ENCODE measurements around the gene IGFBP4. TPM values are rescaled to one million over a fixed set of nuclear protein-coding genes. Genes with fewer than 3 reads are reported as not detected.

The IGFBP4 gene
- total RNA-seq, 1 donor from 2014 or later, result 76.2 TPM

DNA sequence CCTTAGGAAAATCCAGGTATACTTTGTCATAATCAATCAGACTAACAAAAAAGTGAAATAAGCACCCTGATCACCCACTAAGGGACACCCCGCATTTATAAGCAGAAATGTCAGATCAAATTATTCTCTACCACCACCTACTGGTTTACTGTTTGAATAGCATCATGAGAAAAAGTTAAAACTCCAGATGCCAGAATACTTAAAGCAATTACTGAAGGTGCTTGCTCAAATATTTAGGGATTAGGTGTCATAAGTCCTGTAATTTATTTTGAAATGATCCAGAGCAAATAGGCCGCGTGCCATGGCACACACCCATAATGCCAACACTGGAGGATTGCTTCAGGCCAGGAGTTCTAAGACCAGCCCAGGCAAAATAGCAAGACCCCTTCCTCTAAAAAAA lies 27.9 kb upstream of the IGFBP4 start:
- no peaks in the 10 kb centered on the region for H3K9me3 ChIP-seq (ENCODE audit: control insufficient read depth in 3 of 3, low read length in 3 of 3)
- H3K9ac ChIP-seq (ENCODE audit: low read depth in 1 of 3, low read length in 3 of 3), result no peak overlapping the region
- peaks cover 0 to 6% (median 2%) of the 10 kb centered on the region in 3 donors for H3K27me3 ChIP-seq (ENCODE audit: control insufficient read depth in 3 of 3, insufficient read depth in 3 of 3, low read length in 3 of 3)
- peaks cover 9 to 15% (median 14%) of the 10 kb centered on the region in 3 donors for H3K4me1 ChIP-seq (ENCODE audit: control insufficient read depth in 3 of 3, insufficient read depth in 3 of 3, low read length in 3 of 3)
- no peaks in the 10 kb centered on the region for H3K36me3 ChIP-seq (ENCODE audit: control insufficient read depth in 3 of 3, insufficient read depth in 3 of 3, low read length in 3 of 3)
- no peak overlapping the region for H3K27ac ChIP-seq (ENCODE audit: low read depth, low read length)
- no peak overlapping the region for H3K4me3 ChIP-seq (ENCODE audit: low read length in 3 of 3)

DNA sequence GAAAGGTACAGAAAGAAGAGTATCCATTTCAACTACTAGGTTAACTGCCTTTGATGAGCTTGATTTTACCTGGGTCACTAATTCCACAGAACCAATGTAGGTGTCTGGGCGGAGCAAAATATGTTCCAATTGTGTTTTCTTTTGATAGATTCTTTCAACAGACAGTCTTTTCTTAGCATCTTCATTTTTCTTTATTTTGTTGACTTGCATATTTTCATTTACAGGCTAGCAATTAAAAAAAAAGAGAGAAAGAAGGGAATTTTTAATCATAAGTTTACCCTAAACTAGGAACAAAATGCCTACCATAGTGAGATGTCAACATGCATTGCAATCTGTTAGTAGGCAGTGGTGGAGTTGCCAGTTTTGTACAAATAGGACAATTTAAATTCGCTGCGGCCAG lies 26.6 kb upstream of the IGFBP4 start:
- Histone ChIP-seq H3K36me3 (ENCODE audit: control insufficient read depth in 3 of 3, insufficient read depth in 3 of 3, low read length in 3 of 3) (no peaks in the 10 kb centered on the region), H3K9ac (ENCODE audit: low read depth in 1 of 3, low read length in 3 of 3) (no peak overlapping the region), H3K27ac (ENCODE audit: low read depth, low read length) (no peak overlapping the region), H3K4me1 (ENCODE audit: control insufficient read depth in 3 of 3, insufficient read depth in 3 of 3, low read length in 3 of 3) (peaks cover 9 to 15% (median 14%) of the 10 kb centered on the region in 3 donors), H3K9me3 (ENCODE audit: control insufficient read depth in 3 of 3, low read length in 3 of 3) (no peaks in the 10 kb centered on the region), H3K4me3 (ENCODE audit: low read length in 3 of 3) (no peak overlapping the region), H3K27me3 (ENCODE audit: control insufficient read depth in 3 of 3, insufficient read depth in 3 of 3, low read length in 3 of 3) (peaks cover 0 to 6% (median 2%) of the 10 kb centered on the region in 3 donors)

DNA sequence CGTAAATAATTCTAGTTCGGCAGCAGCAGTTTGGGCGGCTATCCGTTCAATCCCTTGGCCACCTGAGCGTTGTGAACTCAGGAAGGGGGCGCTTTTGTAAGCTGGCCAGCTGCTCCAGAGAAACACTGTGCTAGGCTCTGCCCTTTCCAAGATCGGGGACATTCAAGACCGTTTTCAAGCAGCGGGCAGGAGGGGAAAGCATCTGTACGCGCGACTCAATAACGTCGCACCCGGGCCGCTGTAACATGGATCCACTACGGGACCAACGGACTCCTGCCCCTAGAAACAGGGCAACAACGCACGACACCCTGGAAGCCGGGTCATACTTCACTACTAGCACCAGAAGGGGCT lies 26.0 kb upstream of the IGFBP4 start:
- Histone ChIP-seq H3K4me1 (ENCODE audit: control insufficient read depth in 3 of 3, insufficient read depth in 3 of 3, low read length in 3 of 3) (peaks cover 9 to 15% (median 14%) of the 10 kb centered on the region in 3 donors), H3K27me3 (ENCODE audit: control insufficient read depth in 3 of 3, insufficient read depth in 3 of 3, low read length in 3 of 3) (peaks cover 0 to 6% (median 2%) of the 10 kb centered on the region in 3 donors), H3K9me3 (ENCODE audit: control insufficient read depth in 3 of 3, low read length in 3 of 3) (no peaks in the 10 kb centered on the region), H3K27ac (ENCODE audit: low read depth, low read length) (no peak overlapping the region), H3K4me3 (ENCODE audit: low read length in 3 of 3) (peak overlapping the region; percentile 63 to 73 (median 64)), H3K9ac (ENCODE audit: low read depth in 1 of 3, low read length in 3 of 3) (peak overlapping the region in 2 of 3 donors; percentile 54 to 60), H3K36me3 (ENCODE audit: control insufficient read depth in 3 of 3, insufficient read depth in 3 of 3, low read length in 3 of 3) (no peaks in the 10 kb centered on the region)

DNA sequence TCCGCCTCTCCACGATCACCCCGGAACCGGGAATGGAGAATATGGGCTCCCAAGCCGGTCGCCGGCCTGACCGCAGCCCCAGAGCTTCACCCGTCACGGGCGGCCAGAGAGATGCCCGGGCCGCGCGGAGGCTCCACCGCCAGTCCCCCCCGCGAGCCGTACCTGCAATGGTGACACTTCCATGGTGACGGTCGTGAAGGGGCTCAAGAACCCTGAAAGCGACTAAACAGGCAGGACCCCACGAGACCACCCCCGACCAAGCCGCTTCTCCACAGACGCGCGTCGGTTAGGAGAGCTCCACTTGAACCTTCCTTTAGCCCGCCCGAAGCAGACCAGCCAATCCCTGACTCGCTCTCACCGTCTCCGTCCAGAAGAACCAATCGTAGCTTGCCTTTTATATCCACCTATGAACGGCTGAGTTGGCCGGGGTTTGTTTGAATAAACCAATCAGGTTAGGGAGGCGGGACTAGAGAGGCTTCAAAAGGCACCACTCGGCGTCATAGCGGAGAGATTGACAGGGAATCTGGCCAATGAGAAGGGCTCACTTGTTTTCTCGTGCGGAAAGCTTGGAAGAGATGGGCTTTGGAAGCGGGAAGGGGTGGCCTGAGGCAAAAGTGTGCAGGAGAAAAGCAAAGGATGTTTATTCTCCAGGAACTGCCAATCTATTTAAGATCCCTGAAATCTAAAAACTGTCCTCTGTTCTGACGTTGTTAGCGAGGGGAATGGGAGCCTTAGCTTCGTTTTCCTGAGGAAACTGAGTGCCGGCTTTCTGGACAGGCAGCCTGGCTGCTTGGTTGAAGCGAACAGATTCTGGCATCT lies 25.4 kb upstream of the IGFBP4 start, which contains the start of gene TOP2A:
Gene TOP2A, minus strand, starts transcription at position 288 of the 819 bp plus-strand sequence. Its CDS starts 105 bp downstream, at position 183.
- no peaks in the 10 kb centered on the region for H3K36me3 ChIP-seq (ENCODE audit: control insufficient read depth in 3 of 3, insufficient read depth in 3 of 3, low read length in 3 of 3)
- H3K4me1 ChIP-seq (ENCODE audit: control insufficient read depth in 3 of 3, insufficient read depth in 3 of 3, low read length in 3 of 3), result peaks cover 9 to 15% (median 14%) of the 10 kb centered on the region in 3 donors
- peak within 1 kb of the TSS; percentile 42 for H3K27ac ChIP-seq (ENCODE audit: low read depth, low read length)

DNA sequence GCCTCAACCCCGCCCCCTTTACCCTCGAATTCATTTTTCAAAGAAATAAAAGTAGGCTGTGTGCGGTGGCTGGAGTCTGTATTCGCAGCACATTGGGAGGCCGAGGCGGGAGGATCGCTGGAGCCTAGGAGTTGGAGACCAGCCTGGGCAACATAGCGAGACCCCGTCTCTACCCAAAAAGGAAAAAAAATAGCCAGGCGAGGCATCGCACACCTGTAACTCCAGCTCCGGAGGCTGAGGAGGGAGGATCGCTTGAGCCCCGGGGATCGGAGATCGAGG lies 24.9 kb upstream of the IGFBP4 start:
- Histone ChIP-seq H3K9ac (ENCODE audit: low read depth in 1 of 3, low read length in 3 of 3) (peak overlapping the region; percentile 45 to 68 (median 68)), H3K36me3 (ENCODE audit: control insufficient read depth in 3 of 3, insufficient read depth in 3 of 3, low read length in 3 of 3) (no peaks in the 10 kb centered on the region), H3K27ac (ENCODE audit: low read depth, low read length) (peak overlapping the region; percentile 42), H3K9me3 (ENCODE audit: control insufficient read depth in 3 of 3, low read length in 3 of 3) (no peaks in the 10 kb centered on the region), H3K4me3 (ENCODE audit: low read length in 3 of 3) (peak overlapping the region; percentile 68 to 82 (median 81)), H3K27me3 (ENCODE audit: control insufficient read depth in 3 of 3, insufficient read depth in 3 of 3, low read length in 3 of 3) (peaks cover 0 to 6% (median 2%) of the 10 kb centered on the region in 3 donors), H3K4me1 (ENCODE audit: control insufficient read depth in 3 of 3, insufficient read depth in 3 of 3, low read length in 3 of 3) (peaks cover 9 to 15% (median 14%) of the 10 kb centered on the region in 3 donors)

More for the DNA sequence above, 25.4 kb upstream of the IGFBP4 start, which contains the start of gene TOP2A:
- Histone ChIP-seq H3K9ac (ENCODE audit: low read depth in 1 of 3, low read length in 3 of 3) (peak within 1 kb of the TSS; percentile 54 to 68 (median 68)), H3K27me3 (ENCODE audit: control insufficient read depth in 3 of 3, insufficient read depth in 3 of 3, low read length in 3 of 3) (peaks cover 0 to 6% (median 2%) of the 10 kb centered on the region in 3 donors), H3K9me3 (ENCODE audit: control insufficient read depth in 3 of 3, low read length in 3 of 3) (no peaks in the 10 kb centered on the region), H3K4me3 (ENCODE audit: low read length in 3 of 3) (peak within 1 kb of the TSS; percentile 73 to 82 (median 81))

DNA sequence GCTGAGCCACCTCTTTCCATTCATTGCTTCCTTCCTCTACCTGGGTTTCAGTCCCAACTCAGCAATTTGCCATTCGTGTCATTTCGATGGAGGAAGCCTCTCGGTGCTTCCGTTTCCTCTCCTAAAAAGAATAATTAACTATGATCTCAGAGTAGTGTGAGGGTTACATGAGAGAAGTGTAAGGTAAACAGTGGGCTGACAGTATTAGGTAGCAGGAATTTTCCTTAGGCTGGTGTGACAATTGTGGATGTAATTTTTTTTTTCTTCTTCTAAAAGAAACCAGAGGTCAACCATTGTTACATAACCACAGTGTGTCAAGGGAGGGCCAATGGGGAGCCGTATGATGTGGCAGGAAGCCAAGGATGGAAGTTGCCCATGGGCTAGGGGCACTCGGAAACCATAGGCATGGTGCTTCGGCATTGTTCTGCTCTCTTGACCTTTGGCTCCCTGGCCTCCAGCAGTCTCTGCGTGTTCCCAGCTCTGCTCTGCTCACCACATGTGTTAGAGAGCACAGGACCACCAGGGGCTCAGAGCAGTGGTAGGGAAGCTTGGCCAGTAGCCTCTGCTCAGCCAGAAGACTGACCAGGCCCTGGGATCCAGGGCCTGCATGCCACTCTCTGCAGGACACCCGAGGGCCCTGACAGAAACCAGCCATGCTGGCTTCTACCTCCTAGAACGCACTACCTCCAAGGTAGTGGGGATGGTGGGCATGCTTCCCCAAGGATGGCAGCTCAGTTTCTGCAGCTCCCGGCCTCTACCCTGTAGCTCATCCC lies 23.5 kb upstream of the IGFBP4 start:
- H3K4me3 ChIP-seq (ENCODE audit: low read length in 3 of 3), result no peak overlapping the region
- peaks cover 9 to 15% (median 14%) of the 10 kb centered on the region in 3 donors for H3K4me1 ChIP-seq (ENCODE audit: control insufficient read depth in 3 of 3, insufficient read depth in 3 of 3, low read length in 3 of 3)
- H3K27ac ChIP-seq (ENCODE audit: low read depth, low read length), result no peak overlapping the region
- no peak overlapping the region for H3K9ac ChIP-seq (ENCODE audit: low read depth in 1 of 3, low read length in 3 of 3)
- peaks cover 0 to 6% (median 2%) of the 10 kb centered on the region in 3 donors for H3K27me3 ChIP-seq (ENCODE audit: control insufficient read depth in 3 of 3, insufficient read depth in 3 of 3, low read length in 3 of 3)
- H3K36me3 ChIP-seq (ENCODE audit: control insufficient read depth in 3 of 3, insufficient read depth in 3 of 3, low read length in 3 of 3), result no peaks in the 10 kb centered on the region
- no peaks in the 10 kb centered on the region for H3K9me3 ChIP-seq (ENCODE audit: control insufficient read depth in 3 of 3, low read length in 3 of 3)

DNA sequence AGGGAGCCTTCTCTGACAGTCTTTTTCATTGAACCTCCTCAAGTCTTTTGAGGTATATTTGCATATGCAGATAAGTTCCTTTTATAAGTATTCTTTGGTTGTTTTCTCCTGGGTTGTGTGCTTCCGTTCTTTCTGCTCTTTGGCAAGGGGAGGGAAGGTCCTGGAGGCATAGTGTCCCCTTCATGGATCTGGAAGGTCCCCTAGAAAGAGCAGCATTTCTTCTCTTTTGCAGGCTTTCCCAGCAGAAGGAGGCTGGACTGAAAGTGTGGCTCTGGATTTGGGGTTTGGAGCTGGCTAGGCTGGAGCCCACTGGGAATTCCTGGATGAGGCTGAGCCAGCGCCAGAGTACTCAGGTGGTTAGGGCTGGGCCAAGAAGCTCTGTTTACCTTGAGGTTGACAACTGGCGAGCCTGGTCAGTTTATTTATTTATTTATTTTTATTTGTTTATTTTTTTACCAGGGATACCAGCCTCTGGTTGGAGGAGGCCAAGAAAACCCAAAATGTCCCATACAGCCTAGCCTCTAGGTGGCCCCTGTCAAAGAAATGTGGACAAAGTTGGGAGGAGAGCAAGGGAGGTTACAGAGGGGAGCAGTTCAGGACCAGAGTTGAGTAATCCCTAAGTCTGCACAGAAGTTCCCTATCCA lies 20.1 kb upstream of the IGFBP4 start:
- Histone ChIP-seq H3K9ac (ENCODE audit: low read depth in 1 of 3, low read length in 3 of 3) (no peak overlapping the region), H3K27ac (ENCODE audit: low read depth, low read length) (no peak overlapping the region), H3K27me3 (ENCODE audit: control insufficient read depth in 3 of 3, insufficient read depth in 3 of 3, low read length in 3 of 3) (no peaks in the 10 kb centered on the region), H3K4me3 (ENCODE audit: low read length in 3 of 3) (no peak overlapping the region), H3K36me3 (ENCODE audit: control insufficient read depth in 3 of 3, insufficient read depth in 3 of 3, low read length in 3 of 3) (no peaks in the 10 kb centered on the region), H3K4me1 (ENCODE audit: control insufficient read depth in 3 of 3, insufficient read depth in 3 of 3, low read length in 3 of 3) (peaks cover 3 to 11% (median 4%) of the 10 kb centered on the region in 3 donors), H3K9me3 (ENCODE audit: control insufficient read depth in 3 of 3, low read length in 3 of 3) (no peaks in the 10 kb centered on the region)

DNA sequence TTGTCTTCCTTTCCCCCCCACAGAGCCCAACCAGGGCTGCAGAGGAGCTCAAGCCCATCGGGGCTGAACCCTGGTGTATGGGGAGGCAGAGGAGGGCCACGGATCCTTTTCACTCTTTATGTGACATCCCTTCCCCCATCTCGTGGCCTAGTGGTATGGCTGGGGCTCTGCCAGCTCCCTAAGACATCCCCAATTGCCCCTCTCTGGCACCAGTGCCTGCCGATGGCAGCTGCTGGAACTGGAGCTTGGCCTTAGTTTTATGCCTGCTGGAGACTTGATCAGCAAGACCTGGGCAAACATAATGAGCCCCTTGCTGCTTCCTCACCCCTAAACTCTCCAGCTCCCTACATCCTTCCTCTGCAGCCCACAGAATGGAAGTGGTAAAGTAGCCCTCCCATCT lies 17.5 kb upstream of the IGFBP4 start:
- H3K36me3 ChIP-seq (ENCODE audit: control insufficient read depth in 3 of 3, insufficient read depth in 3 of 3, low read length in 3 of 3), result no peaks in the 10 kb centered on the region
- H3K4me1 ChIP-seq (ENCODE audit: control insufficient read depth in 3 of 3, insufficient read depth in 3 of 3, low read length in 3 of 3), result peaks cover 0 to 3% (median 0%) of the 10 kb centered on the region in 3 donors
- no peak overlapping the region for H3K4me3 ChIP-seq (ENCODE audit: low read length in 3 of 3)
- H3K27me3 ChIP-seq (ENCODE audit: control insufficient read depth in 3 of 3, insufficient read depth in 3 of 3, low read length in 3 of 3), result no peaks in the 10 kb centered on the region
- no peaks in the 10 kb centered on the region for H3K9me3 ChIP-seq (ENCODE audit: control insufficient read depth in 3 of 3, low read length in 3 of 3)
- no peak overlapping the region for H3K9ac ChIP-seq (ENCODE audit: low read depth in 1 of 3, low read length in 3 of 3)
- H3K27ac ChIP-seq (ENCODE audit: low read depth, low read length), result no peak overlapping the region

DNA sequence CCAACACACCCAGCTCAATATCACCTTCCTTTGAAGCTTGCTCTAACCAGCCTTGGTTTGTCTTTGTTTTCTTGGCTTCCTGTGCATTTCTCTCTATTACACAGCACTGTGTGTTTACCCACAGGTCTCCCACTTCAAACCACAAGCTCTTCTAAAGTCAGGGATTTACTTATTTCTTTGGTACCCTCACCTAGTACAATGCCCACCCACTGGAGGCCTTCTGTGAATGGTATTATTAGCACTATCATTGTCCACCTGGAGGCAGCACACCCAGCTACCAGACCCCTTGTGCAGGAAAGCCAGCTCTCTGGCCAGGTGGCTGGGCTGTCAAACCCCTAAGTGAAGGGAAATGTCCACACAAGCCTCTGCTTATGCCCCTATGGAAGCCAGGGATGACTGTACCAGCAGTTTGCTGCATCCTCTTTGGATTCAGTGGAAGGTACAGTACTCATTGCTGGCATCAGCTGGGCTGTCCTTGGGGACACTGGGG lies 16.2 kb upstream of the IGFBP4 start:
- Histone ChIP-seq H3K27ac (ENCODE audit: low read depth, low read length) (no peak overlapping the region), H3K4me1 (ENCODE audit: control insufficient read depth in 3 of 3, insufficient read depth in 3 of 3, low read length in 3 of 3) (peaks cover 0 to 3% (median 0%) of the 10 kb centered on the region in 3 donors), H3K36me3 (ENCODE audit: control insufficient read depth in 3 of 3, insufficient read depth in 3 of 3, low read length in 3 of 3) (no peaks in the 10 kb centered on the region), H3K27me3 (ENCODE audit: control insufficient read depth in 3 of 3, insufficient read depth in 3 of 3, low read length in 3 of 3) (no peaks in the 10 kb centered on the region), H3K4me3 (ENCODE audit: low read length in 3 of 3) (no peak overlapping the region), H3K9me3 (ENCODE audit: control insufficient read depth in 3 of 3, low read length in 3 of 3) (no peaks in the 10 kb centered on the region), H3K9ac (ENCODE audit: low read depth in 1 of 3, low read length in 3 of 3) (no peak overlapping the region)

Measured in skeletal muscle tissue (tissue), 4 donors.